ENCODE measurements around the gene ALG10.

GRCh38 chr12:34016361-34016760 lies 5.9 kb upstream of the ALG10 start:
- TF ChIP-seq, protein P1, sequence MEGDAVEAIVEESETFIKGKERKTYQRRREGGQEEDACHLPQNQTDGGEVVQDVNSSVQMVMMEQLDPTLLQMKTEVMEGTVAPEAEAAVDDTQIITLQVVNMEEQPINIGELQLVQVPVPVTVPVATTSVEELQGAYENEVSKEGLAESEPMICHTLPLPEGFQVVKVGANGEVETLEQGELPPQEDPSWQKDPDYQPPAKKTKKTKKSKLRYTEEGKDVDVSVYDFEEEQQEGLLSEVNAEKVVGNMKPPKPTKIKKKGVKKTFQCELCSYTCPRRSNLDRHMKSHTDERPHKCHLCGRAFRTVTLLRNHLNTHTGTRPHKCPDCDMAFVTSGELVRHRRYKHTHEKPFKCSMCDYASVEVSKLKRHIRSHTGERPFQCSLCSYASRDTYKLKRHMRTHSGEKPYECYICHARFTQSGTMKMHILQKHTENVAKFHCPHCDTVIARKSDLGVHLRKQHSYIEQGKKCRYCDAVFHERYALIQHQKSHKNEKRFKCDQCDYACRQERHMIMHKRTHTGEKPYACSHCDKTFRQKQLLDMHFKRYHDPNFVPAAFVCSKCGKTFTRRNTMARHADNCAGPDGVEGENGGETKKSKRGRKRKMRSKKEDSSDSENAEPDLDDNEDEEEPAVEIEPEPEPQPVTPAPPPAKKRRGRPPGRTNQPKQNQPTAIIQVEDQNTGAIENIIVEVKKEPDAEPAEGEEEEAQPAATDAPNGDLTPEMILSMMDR (IDR thresholded peaks at IDR 0.05), result no peak
- no peak for TF ChIP-seq RCOR1 (IDR thresholded peaks at IDR 0.05; ENCODE audit: low read length)
- TF ChIP-seq FOXJ3 (CRISPR knock-in tag; IDR thresholded peaks at IDR 0.05), result no peak
- TF ChIP-seq SMC3 (IDR thresholded peaks at IDR 0.05; ENCODE audit: low read depth, low read length), result no peak

Measured in SK-N-SH (cell line).